B cell (primary cell): ENCODE results near the gene RC3H2. TPM values are rescaled to one million over a fixed set of nuclear protein-coding genes. Genes with fewer than 3 reads are reported as not detected.

Experiments
- ATAC-seq: fragments of 200-7000 bp; cut with Tn5 transposase; one replicate; pipeline ENCODE4 v1.10.0; 2021; ENCODE audit warnings: low read depth, mild to moderate bottlenecking, moderate number of reproducible peaks, moderate library complexity
- CTCF ChIA-PET: fragments of 350-600 bp; sonication (Branson Sonifier 250); formaldehyde crosslinking; loops from one replicate; lab custom pipeline; 2021; ENCODE audit warnings: antibody characterized with exemption, inconsistent platforms; lab: Charles Lee
- POLR2A ChIA-PET: fragments of 350-600 bp; sonication (Branson Sonifier 250); formaldehyde crosslinking; loops from one replicate; lab custom pipeline; 2021; ENCODE audit warnings: antibody characterized with exemption; lab: Charles Lee
- DNase-seq: peaks from one replicate; pipeline ENCODE4 v3.0.0; 2013
- H2AFZ ChIP-seq: 2 replicates; pipeline ENCODE4 v1.6.1; 2012; ENCODE audit warnings: mild to moderate bottlenecking, low read depth, low read length; ENCODE audit not compliant: insufficient read depth, poor library complexity, severe bottlenecking
- H3K27ac ChIP-seq, 2 donors: 1 replicate in 1 of 2; 2 replicates in 1 of 2; pipeline ENCODE4 v1.5.1; 2012 to 2013; ENCODE audit warnings: low read length in 2 of 2, mild to moderate bottlenecking in 2 of 2, moderate library complexity in 1 of 2
- H3K27me3 ChIP-seq, 4 experiments: fragments of 200-600 bp in 1 of 4; sonication (generic) in 1 of 4; replicated peaks in 1 of 4; 1 replicate in 2 of 4; 2 replicates in 2 of 4; pipeline versions ENCODE4 v1.6.1 to v1.7.0; 2013 to 2016; ENCODE audit warnings: low read length in 3 of 4, mild to moderate bottlenecking in 2 of 4, mixed read lengths in 1 of 4, moderate library complexity in 1 of 4; ENCODE audit not compliant: insufficient read depth in 4 of 4, control insufficient read depth in 3 of 4; ENCODE audit errors: control extremely low read depth in 1 of 4
- H3K36me3 ChIP-seq, 2 experiments: replicated peaks in 1 of 2; 1 replicate in 1 of 2; 2 replicates in 1 of 2; pipeline versions ENCODE4 v1.6.1 to v1.7.1; 2013; ENCODE audit warnings: low read length in 1 of 2; ENCODE audit not compliant: insufficient read depth in 2 of 2, control insufficient read depth in 1 of 2; ENCODE audit errors: control extremely low read depth in 1 of 2, extremely low read depth in 1 of 2
- H3K4me1 ChIP-seq, 2 donors: fragments of 200-600 bp in 1 of 2; sonication (generic) in 1 of 2; 1 replicate in 1 of 2; 2 replicates in 1 of 2; pipeline versions ENCODE4 v1.5.1 to v1.6.1; 2013 to 2017; ENCODE audit warnings: low read length in 2 of 2; ENCODE audit not compliant: control insufficient read depth in 2 of 2, insufficient read depth in 2 of 2
- H3K4me2 ChIP-seq: replicated peaks from 2 replicates; pipeline ENCODE3; 2012; ENCODE audit warnings: mild to moderate bottlenecking, low read depth, low read length; ENCODE audit not compliant: poor library complexity, severe bottlenecking
- H3K4me3 ChIP-seq, 5 experiments: fragments of 200-600 bp in 1 of 5; sonication (generic) in 1 of 5; 1 replicate in 3 of 5; 2 replicates in 2 of 5; pipeline versions ENCODE4 v1.5.1 to v1.7.0; 2011 to 2016; ENCODE audit warnings: low read length in 4 of 5, mild to moderate bottlenecking in 4 of 5, low read depth in 2 of 5, control low read depth in 1 of 5, moderate library complexity in 1 of 5; ENCODE audit not compliant: insufficient read depth in 1 of 5; ENCODE audit errors: control extremely low read depth in 1 of 5, extremely low read depth in 1 of 5
- H3K79me2 ChIP-seq: fragments of 200-600 bp; sonication (generic); one replicate; pipeline ENCODE4 v1.6.0; 2016; ENCODE audit warnings: low read length; ENCODE audit not compliant: control insufficient read depth, insufficient read depth
- H3K9ac ChIP-seq: fragments of 200-600 bp; sonication (generic); 2 replicates; pipeline ENCODE4 v1.6.1; 2017; ENCODE audit warnings: mild to moderate bottlenecking, low read length, moderate library complexity
- H3K9me3 ChIP-seq, 3 donors: one replicate each; pipeline versions ENCODE4 v1.6.1 to v1.7.1; 2013; ENCODE audit warnings: low read length in 2 of 3; ENCODE audit not compliant: control insufficient read depth in 2 of 3, insufficient read depth in 1 of 3; ENCODE audit errors: control extremely low read depth in 1 of 3
- H4K20me1 ChIP-seq: 2 replicates; pipeline ENCODE4 v1.6.0; 2012; ENCODE audit warnings: mild to moderate bottlenecking, low read length; ENCODE audit not compliant: insufficient read depth, control insufficient read depth, poor library complexity, severe bottlenecking
- H3K27ac Mint-ChIP-seq: one replicate; pipeline ENCODE4 v1.8.0; 2021; ENCODE audit warnings: mixed read lengths
- H3K27me3 Mint-ChIP-seq: one replicate; pipeline ENCODE4 v1.8.0; 2021; ENCODE audit warnings: mixed read lengths
- H3K4me1 Mint-ChIP-seq: one replicate; pipeline ENCODE4 v1.8.0; 2021; ENCODE audit warnings: mixed read lengths
- H3K4me3 Mint-ChIP-seq: one replicate; pipeline ENCODE4 v1.8.0; 2021; ENCODE audit warnings: mixed read lengths
- H3K9me3 Mint-ChIP-seq: one replicate; pipeline ENCODE4 v1.8.0; 2022; ENCODE audit warnings: mixed read lengths; ENCODE audit not compliant: insufficient read depth
- CTCF ChIP-seq: fragments of 200-600 bp; IDR thresholded peaks from one replicate; pipeline ENCODE4 v1.8.0; 2022; ENCODE audit warnings: antibody characterized with exemption, mild to moderate bottlenecking
- EZH2 ChIP-seq: IDR thresholded peaks from 2 replicates; pipeline ENCODE4 v1.6.1; 2012; ENCODE audit warnings: borderline replicate concordance, low read depth, mild to moderate bottlenecking, moderate library complexity, low read length; ENCODE audit not compliant: insufficient read depth, poor library complexity, severe bottlenecking
- WGBS: methylation state at CpG from one replicate; pipeline ENCODE4 v1.1.5; 2013; ENCODE audit warnings: missing lambda C conversion rate; ENCODE audit not compliant: insufficient coverage; 5-methylcytosine and 5-hydroxymethylcytosine counted together
- intact Hi-C: fragments of 100-400 bp; cut with micrococcal nuclease; formaldehyde crosslinking; loops from one replicate; pipeline ENCODE4 v1.10.0; 2022
- polyA plus RNA-seq: library from polyadenylated mRNA; depleted of rRNA; stranded (reverse); fragments of >200 nt; gene quantifications from 2 replicates; pipeline ENCODE4 v1.2.3, GENCODE V29; 2012
- total RNA-seq, 2 donors: library from RNA; stranded (reverse); fragments of 120-200 nt in 1 of 2; gene quantifications; 1 replicate in 1 of 2; 2 replicates in 1 of 2; pipeline versions ENCODE4 v1.2.3 to v1.2.4, GENCODE V29; 2013 to 2022

RC3H2 gene
- total and polyA plus RNA-seq, 2 donors (not counting 1 experiment from before 2014, with no cell fraction given), result 17.2 to 74.4 TPM

DNA sequence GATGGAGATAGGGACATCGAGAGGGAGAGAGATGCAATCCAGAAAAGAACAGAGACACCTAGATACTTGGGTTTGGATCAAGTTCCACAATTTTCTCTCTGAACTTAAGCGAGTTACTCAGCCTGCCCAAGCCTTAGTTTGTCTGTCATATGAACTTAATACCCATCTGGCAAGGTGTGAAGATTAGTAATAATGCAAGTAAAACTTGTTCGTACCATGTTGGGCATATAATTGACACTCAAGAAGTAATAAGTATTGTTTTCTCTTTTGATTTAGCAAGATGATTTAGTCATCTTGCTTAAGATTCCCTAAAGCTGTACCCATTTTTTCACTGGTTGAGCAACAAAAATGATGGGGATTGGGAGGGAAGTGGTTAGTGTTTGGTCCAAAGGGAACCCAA is 43.2 kb upstream of the RC3H2 start:
- H3K4me1 ChIP-seq, result no peaks in the 10 kb centered on the region
- no CpG with 5 or more reads among the region's 3 CpGs for WGBS
- peaks cover 98% of the 10 kb centered on the region for H3K79me2 ChIP-seq
- CTCF ChIA-PET, result no interaction called here
- peaks cover 64% of the 10 kb centered on the region for H4K20me1 ChIP-seq
- H3K27me3 Mint-ChIP-seq, result no peaks in the 10 kb centered on the region
- peaks cover 35% of the 10 kb centered on the region for H3K4me1 Mint-ChIP-seq
- TF ChIP-seq EZH2 (no peak), CTCF (no peak)
- intact Hi-C loops, result loop anchor here (10.0 kb wide), 1 partner anchor 684 kb away; the partner anchor contains the start of genes MRRF and RBM18
- H3K27me3 ChIP-seq, result no peaks in the 10 kb centered on the region
- H2AFZ ChIP-seq, result no peak overlapping the region
- POLR2A ChIA-PET, result no interaction called here
- H3K27ac Mint-ChIP-seq, result no peak overlapping the region
- no peaks in the 10 kb centered on the region for H3K9me3 ChIP-seq
- no peak overlapping the region for H3K27ac ChIP-seq
- no peak overlapping the region for H3K4me2 ChIP-seq
- ATAC-seq (no peak), DNase-seq (no peak)
- H3K4me3 Mint-ChIP-seq, result no peak overlapping the region
- H3K36me3 ChIP-seq, result no peaks in the 10 kb centered on the region
- H3K9me3 Mint-ChIP-seq, result no peaks in the 10 kb centered on the region
- no peak overlapping the region for H3K4me3 ChIP-seq
- H3K9ac ChIP-seq, result no peak overlapping the region

- no peak overlapping the region for H3K9ac ChIP-seq
- peaks cover 57% of the 10 kb centered on the region for H4K20me1 ChIP-seq
- TF ChIP-seq CTCF (no peak), EZH2 (no peak)
- no peak overlapping the region for H3K27ac Mint-ChIP-seq
- no peak overlapping the region for H3K27ac ChIP-seq
- no peak overlapping the region for H3K4me3 Mint-ChIP-seq
- H3K79me2 ChIP-seq, result peaks cover 99% of the 10 kb centered on the region
- no peaks in the 10 kb centered on the region for H3K9me3 ChIP-seq
- intact Hi-C loops, result loop anchor here (10.0 kb wide), 1 partner anchor 682 kb away; the partner anchor contains the start of genes MRRF and RBM18
- POLR2A ChIA-PET, result no interaction called here
- WGBS, result no CpG with 5 or more reads among the region's 1 CpG
- H3K4me2 ChIP-seq, result no peak overlapping the region
- H3K27me3 ChIP-seq, result no peaks in the 10 kb centered on the region
- H3K27me3 Mint-ChIP-seq, result no peaks in the 10 kb centered on the region
- H3K9me3 Mint-ChIP-seq, result no peaks in the 10 kb centered on the region
- H2AFZ ChIP-seq, result no peak overlapping the region
- H3K36me3 ChIP-seq, result no peaks in the 10 kb centered on the region
- DNase-seq (no peak), ATAC-seq (no peak)
- CTCF ChIA-PET, result interaction anchor here (0.6 to 1.5 kb wide), 2 partner anchors 15 to 42 kb away, joined by 3 to 4 read pairs; partner anchors contain the start of gene ZBTB26
- no peak overlapping the region for H3K4me3 ChIP-seq
- peaks cover 7 to 9% of the 10 kb centered on the region in 2 donors for H3K4me1 ChIP-seq
- H3K4me1 Mint-ChIP-seq, result peaks cover 43% of the 10 kb centered on the region
Observed at GRCh38 chr9:122946461-122947005, 41.4 kb upstream of the RC3H2 start.
